ENCODE measurements around the gene MRPS10.
A peak's percentile ranks its signal among the peaks of the same experiment; 100 is the strongest.

MRPS10 gene

GRCh38 chr6:42184475-42184874, 33.2 kb downstream of the MRPS10 start:
- no peaks in the 10 kb centered on the region for H3K27me3 Mint-ChIP-seq (ENCODE audit: low read depth)
- H3K36me3 Mint-ChIP-seq (ENCODE audit: low read depth): no peaks in the 10 kb centered on the region
- TF ChIP-seq CTCF (IDR thresholded peaks at IDR 0.05; ENCODE audit: unreplicated experiment in 3 of 3): no peak
- H3K4me3 Mint-ChIP-seq: no peak overlapping the region
- H3K9me3 Mint-ChIP-seq: no peaks in the 10 kb centered on the region
- H3K27ac Mint-ChIP-seq: no peak overlapping the region
- H3K4me1 Mint-ChIP-seq: peaks cover 9% of the 10 kb centered on the region

GRCh38 chr6:42182101-42182500, 35.6 kb downstream of the MRPS10 start:
- H3K36me3 Mint-ChIP-seq (ENCODE audit: low read depth): no peaks in the 10 kb centered on the region
- peaks cover 9% of the 10 kb centered on the region for H3K4me1 Mint-ChIP-seq
- H3K27me3 Mint-ChIP-seq (ENCODE audit: low read depth): peaks cover 4% of the 10 kb centered on the region
- TF ChIP-seq CTCF (IDR thresholded peaks at IDR 0.05; ENCODE audit: unreplicated experiment in 3 of 3): no peak
- H3K9me3 Mint-ChIP-seq: no peaks in the 10 kb centered on the region
- H3K4me3 Mint-ChIP-seq: peak overlapping the region in 1 of 3 experiments; percentile 2
- H3K27ac Mint-ChIP-seq: no peak overlapping the region

DNA sequence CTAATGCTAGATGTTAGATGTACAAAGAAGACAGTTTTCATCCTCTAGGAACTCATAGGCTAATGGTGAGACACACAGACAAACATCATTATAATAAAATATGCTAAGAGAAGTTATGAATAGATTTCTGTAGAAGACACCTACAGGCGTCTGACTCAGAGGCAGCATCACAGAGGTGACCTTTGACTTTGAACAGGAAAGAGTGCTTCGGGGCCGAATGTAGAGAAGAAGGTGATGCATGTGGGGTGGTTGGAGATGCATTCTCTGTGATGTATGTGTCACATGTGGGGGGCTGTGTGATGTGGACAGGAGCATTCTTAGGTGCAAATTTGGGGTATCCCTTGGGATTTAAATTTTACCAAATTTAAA, 37.7 kb downstream of the MRPS10 start:
- Mint-ChIP-seq H3K36me3 (ENCODE audit: low read depth) (no peaks in the 10 kb centered on the region), H3K9me3 (no peaks in the 10 kb centered on the region), H3K4me3 (no peak overlapping the region), H3K4me1 (no peaks in the 10 kb centered on the region), H3K27ac (no peak overlapping the region), H3K27me3 (ENCODE audit: low read depth) (peaks cover 4% of the 10 kb centered on the region)
- TF ChIP-seq CTCF (IDR thresholded peaks at IDR 0.05; ENCODE audit: unreplicated experiment in 3 of 3): no peak

- Mint-ChIP-seq H3K36me3 (ENCODE audit: low read depth) (no peaks in the 10 kb centered on the region), H3K9me3 (no peaks in the 10 kb centered on the region), H3K4me1 (no peaks in the 10 kb centered on the region), H3K27ac (no peak overlapping the region), H3K27me3 (ENCODE audit: low read depth) (peaks cover 4% of the 10 kb centered on the region), H3K4me3 (no peak overlapping the region)
- no peak for TF ChIP-seq CTCF (IDR thresholded peaks at IDR 0.05; ENCODE audit: unreplicated experiment in 3 of 3)
Observed at GRCh38 chr6:42179261-42179944, 38.3 kb downstream of the MRPS10 start.

DNA sequence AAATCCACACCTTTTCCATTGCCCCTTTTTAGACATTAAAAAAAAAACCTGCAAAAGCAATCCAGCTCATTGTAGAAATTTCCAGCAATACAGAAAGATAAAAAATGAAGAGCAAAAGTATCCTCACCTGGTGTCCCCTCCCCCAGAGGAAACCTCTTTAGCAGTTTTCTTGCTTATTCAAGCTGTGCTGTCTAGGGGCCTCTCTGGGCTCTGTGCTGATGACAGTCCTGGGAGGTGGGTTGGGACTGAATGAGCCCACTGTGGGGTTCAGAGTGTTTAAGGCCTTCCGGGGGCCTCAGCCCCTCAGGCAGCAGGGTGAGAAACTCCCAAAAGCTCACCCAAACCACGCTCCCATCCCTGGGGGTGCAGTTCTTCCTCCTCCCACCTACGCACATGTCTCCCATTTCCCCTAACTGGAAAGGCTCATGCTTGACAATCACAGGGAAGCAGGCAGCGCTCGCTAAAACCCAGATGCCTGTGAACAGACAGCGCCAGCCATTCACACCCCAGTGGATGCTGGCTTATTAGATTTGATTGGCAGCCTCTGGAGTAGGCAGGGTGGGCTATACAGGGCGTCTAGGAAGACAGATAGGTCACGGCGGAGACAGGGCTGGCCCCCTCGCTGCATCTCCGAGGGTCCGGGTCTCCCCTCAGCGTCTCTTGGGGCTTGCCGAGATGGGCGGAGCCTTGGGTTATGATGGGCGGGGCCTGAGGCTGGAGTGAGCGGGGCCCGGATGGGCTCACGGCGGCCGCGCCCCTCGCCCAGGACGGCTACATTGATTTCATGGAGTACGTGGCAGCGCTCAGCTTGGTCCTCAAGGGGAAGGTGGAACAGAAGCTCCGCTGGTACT, 39.9 kb downstream of the MRPS10 start:
- no peak for TF ChIP-seq CTCF (IDR thresholded peaks at IDR 0.05; ENCODE audit: unreplicated experiment in 3 of 3)
- Mint-ChIP-seq H3K27me3 (ENCODE audit: low read depth) (peaks cover 4% of the 10 kb centered on the region), H3K9me3 (no peaks in the 10 kb centered on the region), H3K27ac (no peak overlapping the region), H3K4me1 (no peaks in the 10 kb centered on the region), H3K4me3 (peak overlapping the region; percentile 69 to 79 (median 71)), H3K36me3 (ENCODE audit: low read depth) (no peaks in the 10 kb centered on the region)

All from nephron (organoid).